NCI-H526 treated with DMSO at 0.1 percent for 48 hours (cell line): ENCODE results near the gene CELSR1.

Source experiments
- DNase-seq: peaks from one replicate; lab custom pipeline; 2025; lab: John Stamatoyannopoulos, UW

Gene CELSR1

GRCh38 chr22:46551321-46551720 lies 13.9 kb upstream of the CELSR1 start:
- no peak for DNase-seq

DNA sequence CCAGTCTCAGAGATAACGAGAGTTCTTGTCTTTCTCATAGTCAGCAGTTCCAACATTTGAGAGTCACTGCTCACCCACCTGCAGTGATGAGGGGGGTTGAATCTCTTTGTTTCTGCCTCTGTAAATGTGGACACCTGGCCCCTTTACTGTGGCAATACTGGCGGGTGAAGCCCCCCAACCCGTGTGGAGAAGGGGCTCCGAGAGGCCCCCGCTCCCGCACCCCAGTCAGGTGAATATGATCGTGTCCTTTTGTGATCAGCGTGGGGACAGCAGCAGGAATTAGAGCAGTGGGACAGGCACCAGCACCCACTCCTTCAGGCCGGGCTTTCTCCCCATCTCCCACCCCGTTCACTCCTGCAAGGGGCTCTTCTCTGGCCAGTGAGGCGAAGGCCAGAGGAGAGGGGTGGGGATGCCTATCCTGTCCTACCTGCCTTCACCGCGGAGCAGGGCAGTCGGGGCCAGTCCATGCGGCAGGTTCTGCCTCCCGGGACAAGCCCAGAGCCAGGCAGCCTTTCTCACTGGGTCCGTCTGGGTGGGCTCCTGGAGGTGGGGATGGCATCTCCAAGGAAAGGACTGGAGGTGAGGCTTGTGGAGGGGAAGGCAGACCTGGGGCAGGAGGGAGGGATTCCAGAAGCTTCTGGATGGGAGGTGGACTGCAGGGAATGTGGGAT lies 12.7 kb upstream of the CELSR1 start:
- DNase-seq = no peak

DNA sequence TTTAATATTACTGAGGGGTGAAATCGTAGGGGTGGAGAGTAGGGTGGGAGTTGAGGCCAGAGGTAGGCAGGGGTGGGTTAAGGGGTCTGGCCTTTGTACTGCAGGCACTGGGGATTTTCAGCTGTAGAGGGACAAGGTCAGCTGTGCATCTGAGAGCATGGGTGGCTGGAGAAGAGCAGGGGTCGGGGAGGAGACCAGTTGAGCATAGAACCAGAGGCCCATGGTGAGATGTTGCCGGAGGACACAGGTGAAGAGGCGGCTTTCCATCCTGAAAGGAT lies 12.1 kb upstream of the CELSR1 start:
- no peak for DNase-seq

- no peak for DNase-seq
These were observed 10.4 kb upstream of the CELSR1 start for GRCh38 chr22:46547883-46548244.

DNA sequence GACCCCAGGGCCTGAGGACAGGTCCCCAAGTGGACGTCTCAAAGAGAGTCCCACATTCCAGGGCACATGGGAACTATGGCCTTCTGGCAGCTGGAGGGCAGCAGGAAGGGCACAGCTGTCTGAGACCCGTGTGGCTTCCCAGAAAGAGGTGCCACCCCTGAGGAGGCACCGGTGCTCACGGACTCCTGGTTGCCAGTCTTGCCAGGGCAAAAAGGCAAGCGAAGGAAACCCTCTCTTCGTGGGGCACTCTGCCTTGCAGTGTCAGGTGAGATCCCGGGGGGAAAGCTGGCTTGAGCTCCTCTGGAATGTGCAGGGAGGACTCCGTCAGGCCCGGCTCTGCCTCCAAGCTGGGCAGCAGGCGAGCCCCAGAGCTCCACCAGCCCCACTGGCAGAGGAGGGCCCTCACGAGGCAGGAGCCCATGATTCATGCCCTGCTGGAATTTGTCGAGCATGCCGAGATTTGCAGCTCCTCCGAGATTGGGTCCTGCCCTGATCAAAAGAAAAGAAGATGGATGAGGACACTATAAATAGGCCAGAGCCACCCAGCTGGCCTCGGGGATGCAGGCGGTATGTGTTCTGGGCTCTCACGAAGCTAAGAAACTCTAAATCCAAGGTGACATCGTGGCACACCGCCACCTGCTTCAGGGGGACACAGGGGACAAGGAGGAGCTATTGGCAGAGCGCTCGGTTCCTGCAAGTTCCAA lies 9.9 kb upstream of the CELSR1 start:
- no peak for DNase-seq

DNA sequence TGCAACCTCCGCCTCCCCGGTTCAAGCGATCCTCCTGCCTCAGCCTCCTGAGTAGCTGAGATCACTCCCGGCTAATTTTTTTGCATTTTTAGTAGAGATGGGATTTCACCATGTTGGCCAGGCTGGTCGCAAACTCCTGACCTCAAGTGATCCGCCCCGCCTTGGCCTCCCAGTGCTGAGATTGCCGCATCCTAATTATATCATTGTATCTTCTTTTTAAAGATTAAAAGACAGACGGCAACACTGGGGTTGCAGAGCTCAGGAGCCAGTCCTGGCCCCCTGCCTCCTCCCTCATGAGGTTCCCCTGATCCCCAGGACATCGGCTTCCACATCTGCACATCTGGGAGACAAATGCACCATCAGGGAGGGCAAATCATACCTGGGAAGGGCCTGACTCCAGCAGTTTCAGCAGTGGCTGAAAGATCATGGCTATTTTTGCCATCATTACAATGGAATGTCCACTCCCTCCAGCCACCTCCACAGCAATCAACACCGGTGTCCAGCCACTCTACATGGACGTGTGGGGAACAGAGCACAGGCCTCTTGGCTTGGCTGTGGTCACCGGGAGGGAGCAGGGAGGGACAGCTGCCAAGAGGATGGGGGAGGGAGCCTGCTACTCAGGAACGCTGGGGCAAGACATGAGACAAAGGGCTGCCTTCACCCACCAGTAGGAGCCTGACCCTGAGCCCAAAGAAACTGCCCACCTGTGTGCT lies 9.2 kb upstream of the CELSR1 start:
- DNase-seq = no peak

GRCh38 chr22:46545086-46545792 lies 7.8 kb upstream of the CELSR1 start:
- DNase-seq = no peak

DNA sequence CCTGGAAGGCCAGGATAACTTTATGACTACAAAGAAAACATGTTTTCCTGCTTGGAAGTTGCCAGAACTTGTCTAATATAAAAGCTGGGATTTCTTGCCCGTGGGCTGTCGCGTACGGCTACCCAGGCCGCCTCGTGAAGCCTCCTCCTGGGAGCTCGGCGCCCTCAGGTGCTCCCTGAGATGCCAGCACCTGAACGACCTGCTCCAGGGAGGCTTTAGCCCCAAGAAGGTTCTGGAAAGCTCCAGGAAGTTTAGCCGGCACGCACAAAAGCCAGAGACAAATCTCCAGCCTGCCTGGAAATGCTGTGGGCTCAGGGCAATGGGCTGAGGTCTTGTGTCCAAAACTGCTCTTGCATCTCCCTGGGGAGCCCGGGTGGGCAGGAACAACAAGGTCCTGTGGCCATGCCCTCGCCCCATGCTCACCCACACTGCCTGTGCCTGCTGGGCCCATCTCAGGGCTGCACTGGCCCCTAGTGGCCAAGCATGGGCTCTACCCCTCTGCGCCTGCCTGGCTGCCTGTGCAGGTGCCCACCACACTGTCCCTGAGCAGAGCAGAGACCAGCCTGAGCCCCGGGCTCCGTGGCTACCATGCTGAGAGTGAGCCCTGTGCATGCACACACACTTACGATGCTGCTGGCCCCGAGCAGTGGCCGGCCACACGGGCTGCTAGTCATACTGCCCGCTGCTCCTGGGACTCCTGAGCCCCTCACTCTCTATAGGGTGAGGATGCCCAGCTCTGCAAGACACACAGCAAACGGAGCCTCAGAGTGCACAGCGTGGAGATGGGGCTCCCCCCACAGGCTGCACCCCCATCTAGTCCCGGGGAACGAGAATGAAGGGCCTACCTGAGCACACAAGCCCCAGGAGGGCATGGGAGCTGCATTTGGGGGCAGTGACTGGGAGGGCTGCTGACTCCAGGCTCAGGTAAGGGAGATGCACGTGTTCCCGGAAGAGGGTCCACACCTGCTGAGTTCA lies 4.9 kb upstream of the CELSR1 start:
- peak; percentile 24 for DNase-seq

- no peak for DNase-seq
These were observed 4.1 kb upstream of the CELSR1 start for GRCh38 chr22:46541536-46541935.

- no peak for DNase-seq
These were observed 3.5 kb upstream of the CELSR1 start for GRCh38 chr22:46540874-46541273.

GRCh38 chr22:46539169-46539568 lies 1.7 kb upstream of the CELSR1 start:
- DNase-seq = no peak

DNA sequence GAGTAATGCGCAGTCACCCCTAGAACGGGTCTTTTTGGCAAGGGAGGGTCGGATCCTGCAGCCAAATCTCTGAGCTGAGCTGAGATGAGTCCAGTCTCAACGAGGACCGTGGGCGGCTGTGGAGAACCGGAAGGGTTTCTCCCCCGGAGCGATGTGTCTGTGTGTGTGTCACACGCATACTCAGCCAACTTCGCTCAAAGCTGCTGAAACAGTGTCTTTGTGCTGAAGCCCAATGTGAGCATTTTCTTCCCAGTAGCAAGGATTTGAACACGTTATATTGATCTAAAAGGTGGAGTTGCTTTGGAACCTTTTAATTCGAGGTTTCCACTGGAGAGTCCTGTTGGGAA lies 1.4 kb upstream of the CELSR1 start:
- no peak for DNase-seq

DNA sequence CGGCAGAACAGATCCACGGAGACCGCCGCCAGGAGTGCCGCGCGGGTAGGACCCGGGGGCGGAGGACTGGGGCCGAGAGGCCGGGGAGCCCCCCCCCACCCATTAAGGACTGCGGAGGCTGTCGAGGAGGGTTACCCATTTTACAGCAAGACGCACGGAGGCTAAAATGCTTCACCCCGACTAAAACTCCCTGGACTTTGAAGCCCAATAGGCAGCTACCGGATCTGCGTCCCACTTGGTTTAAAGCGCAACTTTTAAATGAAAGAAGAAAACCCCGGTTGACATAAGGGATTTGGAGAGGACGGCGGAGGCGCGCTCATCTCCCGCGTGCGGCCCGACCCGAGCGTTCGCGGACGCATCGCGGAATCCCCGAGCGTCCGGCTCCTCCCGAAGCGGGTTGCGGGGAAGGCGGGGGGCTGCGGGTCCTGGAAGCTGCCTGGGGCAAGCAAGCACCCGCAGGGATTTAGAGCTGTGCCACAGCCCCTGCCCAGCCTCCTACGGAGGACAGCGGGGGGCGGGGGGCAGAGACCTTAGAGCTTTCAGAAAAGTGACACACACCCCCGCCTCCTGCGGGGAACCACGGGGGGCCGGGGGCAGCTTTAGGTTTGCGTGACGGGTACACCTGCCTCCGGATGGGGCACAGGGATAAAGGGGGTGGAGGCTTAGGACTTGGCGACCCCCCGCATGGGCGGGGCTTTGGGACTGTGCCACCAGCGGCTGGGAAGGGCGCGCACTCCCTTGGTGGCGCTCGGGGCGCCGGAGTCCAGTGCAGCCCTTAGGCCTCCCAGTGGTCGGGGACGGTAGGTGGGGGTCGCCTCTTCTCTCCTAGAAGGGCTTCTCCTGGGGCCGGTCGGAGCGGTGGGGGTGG lies 760 bp upstream of the CELSR1 start:
- no peak for DNase-seq

DNA sequence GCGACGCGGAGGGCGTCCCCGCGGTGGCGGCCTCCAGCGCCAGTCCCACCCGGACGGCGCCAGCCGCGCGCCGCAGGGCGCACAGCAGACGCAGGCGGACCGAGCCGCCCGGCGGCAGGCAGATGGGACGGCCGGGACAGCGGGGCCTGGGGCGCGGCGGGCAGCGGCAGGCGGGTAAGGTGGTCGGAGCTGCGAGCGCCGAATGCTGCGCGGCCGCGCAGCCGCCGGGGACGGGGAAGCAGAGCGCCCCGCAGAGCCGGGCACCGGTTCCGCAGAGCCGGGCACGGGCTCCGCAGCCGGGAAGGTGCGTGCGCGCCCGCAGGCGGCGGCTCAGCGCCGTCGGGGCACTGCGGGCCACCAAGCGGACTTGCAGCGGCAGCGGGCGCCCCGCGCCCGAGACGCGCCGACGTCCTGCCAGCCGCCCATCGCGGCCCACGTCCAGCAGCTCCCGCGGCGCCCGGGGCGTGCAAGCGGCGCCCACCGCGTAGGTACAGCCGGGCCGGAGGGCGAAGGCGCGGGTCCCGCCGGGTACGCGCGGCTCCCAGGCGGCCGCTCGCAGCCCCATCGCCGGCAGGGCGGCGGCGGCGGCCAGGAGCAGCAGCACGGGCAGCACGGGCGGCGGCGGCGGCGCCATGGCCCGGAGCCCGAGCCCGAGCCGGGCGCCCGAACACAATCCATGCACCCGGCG lies 739 bp downstream of the CELSR1 start:
- DNase-seq = no peak

DNA sequence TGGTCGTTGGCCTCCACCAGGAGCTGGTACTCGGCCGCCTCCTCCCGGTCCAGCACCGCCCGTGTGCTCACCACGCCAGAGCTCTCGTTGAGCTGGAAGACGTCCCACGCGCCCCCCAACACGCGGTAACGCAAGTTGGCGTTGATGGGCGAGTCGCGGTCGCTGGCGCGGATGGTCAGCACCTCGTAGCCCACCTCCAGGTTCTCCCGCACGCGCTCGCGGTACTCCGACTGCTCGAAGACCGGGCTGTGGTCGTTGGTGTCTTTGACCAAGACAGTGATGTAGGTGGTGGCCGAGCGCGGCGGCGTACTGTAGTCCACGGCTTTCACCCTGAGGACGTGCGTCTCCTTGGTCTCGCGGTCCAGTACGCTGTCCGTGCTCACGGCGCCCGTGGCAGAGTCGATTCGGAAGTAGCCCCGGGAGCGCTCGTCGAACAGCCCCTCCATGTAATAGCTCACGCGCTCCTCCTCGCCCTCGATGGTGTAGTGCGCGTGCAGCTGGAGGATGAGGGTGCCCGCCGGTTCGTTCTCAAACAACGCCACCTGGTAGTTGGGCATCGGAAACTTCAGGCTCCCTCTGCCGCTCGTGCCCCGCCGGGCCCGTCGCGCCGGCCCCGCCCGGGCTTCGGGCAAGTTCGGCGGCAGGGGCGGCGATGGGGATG lies 1.4 kb downstream of the CELSR1 start:
- DNase-seq = no peak

DNA sequence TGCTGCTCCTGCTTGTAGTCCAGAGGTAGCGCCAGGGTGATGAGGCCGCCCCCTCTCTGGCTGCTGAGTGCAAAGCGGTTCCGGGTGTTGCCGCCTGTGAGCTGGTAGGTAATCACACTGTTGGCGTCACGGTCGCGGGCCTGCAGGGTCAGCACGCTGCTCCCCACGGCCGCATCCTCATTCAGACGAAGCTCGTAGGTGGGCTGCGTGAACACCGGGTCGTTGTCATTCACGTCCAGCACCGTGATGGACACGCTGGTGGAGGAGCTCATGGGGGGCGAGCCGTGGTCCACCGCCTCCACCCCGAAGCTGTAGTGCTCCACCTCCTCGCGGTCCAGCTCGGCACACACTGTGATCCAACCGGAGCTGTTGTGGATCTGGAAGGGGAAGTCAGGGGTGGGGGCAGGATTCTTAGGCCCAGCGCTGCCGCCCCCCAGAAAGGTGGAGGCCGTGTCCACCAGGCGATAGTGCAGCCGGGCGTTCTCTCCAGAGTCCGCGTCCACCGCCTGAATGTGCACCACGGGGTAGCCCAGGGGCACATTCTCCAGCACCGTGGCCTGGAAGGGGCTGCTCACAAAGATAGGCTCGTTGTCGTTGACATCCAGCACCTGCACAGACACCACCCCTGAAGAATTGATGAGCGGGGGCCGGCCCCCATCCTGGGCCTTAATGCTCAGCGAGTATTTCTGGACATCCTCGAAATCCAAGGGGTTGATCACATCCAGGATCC lies 2.4 kb downstream of the CELSR1 start:
- no peak for DNase-seq

DNA sequence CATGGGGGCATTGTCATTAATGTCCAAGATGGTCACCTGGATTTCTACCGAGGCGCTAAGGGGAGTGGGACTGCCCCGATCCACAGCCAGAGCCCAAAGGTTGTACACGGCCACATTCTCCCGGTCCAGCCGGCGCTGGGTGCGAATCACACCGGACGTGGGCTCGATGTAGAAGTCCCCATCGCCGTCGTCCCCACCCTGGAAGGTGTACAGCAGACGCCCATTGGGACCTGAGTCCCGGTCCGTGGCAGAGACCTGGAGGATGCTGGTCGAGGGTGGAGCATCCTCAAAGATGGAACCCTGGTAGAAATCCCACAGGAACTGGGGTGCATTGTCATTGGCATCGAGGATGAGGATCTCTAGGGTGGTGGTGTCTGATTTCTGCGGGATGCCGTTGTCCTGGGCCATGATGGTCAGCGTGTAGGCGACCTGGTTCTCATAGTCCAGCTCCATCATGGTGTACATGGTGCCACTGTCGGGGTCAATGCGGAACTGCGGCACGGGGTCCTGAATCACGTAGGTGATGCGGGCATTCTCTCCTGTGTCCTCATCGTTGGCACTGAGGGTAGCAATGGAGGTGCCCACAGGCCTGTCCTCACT lies 3.1 kb downstream of the CELSR1 start:
- DNase-seq = no peak

DNA sequence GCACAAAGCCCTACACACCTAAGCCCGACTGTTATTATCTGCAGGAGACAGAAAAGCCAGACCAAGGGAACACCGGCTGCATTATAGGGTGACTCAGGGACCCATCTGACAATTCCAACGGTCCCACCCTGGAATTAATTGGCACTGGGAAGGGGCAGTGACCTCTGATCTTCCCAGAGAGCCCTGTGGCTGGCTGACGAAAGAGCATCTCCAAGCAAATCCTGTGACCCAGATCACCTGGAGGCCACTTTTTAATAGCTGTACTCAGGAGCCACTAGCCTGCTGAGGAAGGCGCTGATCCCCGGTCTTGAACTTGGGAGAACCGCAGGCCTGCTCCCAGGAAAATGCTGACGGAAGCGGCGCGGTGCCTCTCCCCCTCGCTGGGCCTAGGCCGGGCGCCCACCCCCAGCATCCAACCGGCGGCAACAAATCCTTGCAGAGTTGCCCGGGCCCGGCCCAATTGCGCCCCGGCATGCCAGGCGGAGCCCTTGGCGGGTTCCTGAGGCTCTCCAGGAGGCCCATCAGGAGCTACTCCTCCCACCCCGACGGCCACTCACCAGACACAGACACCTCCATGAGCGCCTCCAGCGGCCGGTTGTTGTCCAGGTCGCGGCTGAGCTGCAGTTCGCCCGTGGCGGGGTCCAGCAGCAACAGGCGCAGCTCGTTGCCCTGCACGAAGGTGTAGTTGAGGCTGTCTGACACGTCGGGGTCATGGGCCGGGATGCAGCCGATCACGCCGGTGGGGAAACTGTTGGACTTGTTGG lies 4.2 kb downstream of the CELSR1 start:
- DNase-seq = no peak
